Dorsolateral prefrontal cortex (tissue), 118 donors: ENCODE results near the gene CRIM1. TPM values are rescaled to one million over a fixed set of nuclear protein-coding genes. Genes with fewer than 3 reads are reported as not detected.

Source experiments
- total RNA-seq, 120 experiments: library from RNA; stranded (reverse); gene quantifications; one replicate each; pipeline versions ENCODE4 v1.2.3 to v1.2.4, GENCODE V29; 2022

CRIM1 gene
- total RNA-seq, 120 experiments from 2014 or later = 57.7 to 155 (median 82.6) TPM

Other genes starting within 250 kb of the CRIM1 start
- gene FEZ2, start 242.4 kb downstream of the CRIM1 start, total RNA-seq = 100 to 1,000 TPM in 9 of 120 experiments, 10 to 100 TPM in 111; 57.1 to 108 (median 87.8) TPM